Right lobe of liver (tissue), 6 donors: Measurements from ENCODE around the gene METAP1D. TPM values are rescaled to one million over a fixed set of nuclear protein-coding genes. Genes with fewer than 3 reads are reported as not detected.
A peak's percentile ranks its signal among the peaks of the same experiment; 100 is the strongest.

Source experiments
- ATAC-seq, 4 donors: fragments of 200-7000 bp; cut with Tn5 transposase; one replicate each; pipeline ENCODE4 v1.9.1; 2020; ENCODE audit warnings: mild to moderate bottlenecking in 4 of 4, moderate library complexity in 4 of 4
- DNase-seq, 3 donors: peaks; one replicate each; pipeline ENCODE4 v3.0.0-alpha.2; 2020
- H3K27ac ChIP-seq, 3 donors: fragments of 200-600 bp; one replicate each; pipeline ENCODE4 v1.8.0; 2022
- H3K27me3 ChIP-seq, 2 donors: fragments of 200-600 bp; one replicate each; pipeline ENCODE4 v1.8.0; 2022
- H3K36me3 ChIP-seq, 4 donors: fragments of 200-600 bp; sonication (generic) in 1 of 4; one replicate each; pipeline versions ENCODE4 v1.5.1 to v1.8.0; 2017 to 2022; ENCODE audit warnings: control low read depth in 1 of 4
- H3K4me1 ChIP-seq, 4 donors: fragments of 200-600 bp; sonication (generic) in 1 of 4; one replicate each; pipeline versions ENCODE4 v1.5.1 to v1.8.0; 2017 to 2022; ENCODE audit warnings: control low read depth in 1 of 4
- H3K4me3 ChIP-seq, 3 donors: fragments of 200-600 bp; one replicate each; pipeline ENCODE4 v1.8.0; 2022
- H3K9me3 ChIP-seq, 4 donors: fragments of 200-600 bp; sonication (generic) in 1 of 4; one replicate each; pipeline versions ENCODE4 v1.5.1 to v1.8.0; 2017 to 2022; ENCODE audit warnings: control low read depth in 1 of 4
- POLR2A ChIP-seq: fragments of 450-650 bp; IDR thresholded peaks from one replicate; pipeline ENCODE4 v1.6.1; 2017; ENCODE audit warnings: antibody characterized with exemption, mild to moderate bottlenecking
- whole genome bisulfite sequencing: methylation state at CpG from one replicate; pipeline ENCODE4 v1.1.6; 2018; ENCODE audit warnings: low coverage, low lambda C conversion rate; ENCODE audit not compliant: insufficient coverage; ENCODE audit errors: missing lambda C conversion rate; 5-methylcytosine and 5-hydroxymethylcytosine counted together
- intact Hi-C, 2 donors: fragments of 100-400 bp; cut with DNase I; formaldehyde crosslinking; loops; one replicate each; pipeline versions ENCODE4 v1.11.2 to v1.14.1; 2022
- total RNA-seq, 6 experiments: library from RNA; depleted of rRNA in 2 of 6; stranded (reverse); fragments of >200 nt in 2 of 6; fragmentation: NEBNext Ultra II Directional in 3 of 6; extraction: Animal tissue kit (Norgen Biotek cat#: 25700) in 3 of 6; gene quantifications; one replicate each; pipeline versions ENCODE4 v1.1.0 to v1.2.4, GENCODE V29; 2016 to 2023
- TF ChIP-seq, protein P1 (sequence below), 4 donors: fragments of 200-600 bp in 3 of 4; fragments of 450-650 bp in 1 of 4; IDR thresholded peaks; one replicate each; pipeline versions ENCODE4 v1.5.1 to v1.8.0; 2016 to 2022; ENCODE audit warnings: antibody characterized with exemption in 4 of 4, mild to moderate bottlenecking in 2 of 4
- donor health status: DM: no; HTN: yes; CAD: no.
- donor health status: DM: no; HTN: no; CAD: no.
- donor health status: DM: no; HTN: no; CAD: no.
- donor health status: DM: no; HTN: yes; CAD: no.
- donor health status: DM: no; HTN: yes; CAD: no.

Gene METAP1D
- total RNA-seq, 6 experiments from 2014 or later = 2.4 to 8.2 (median 4.6) TPM

- Histone ChIP-seq H3K4me1 (peaks cover 0 to 27% (median 5%) of the 10 kb centered on the region in 4 donors), H3K9me3 (no peaks in the 10 kb centered on the region), H3K4me3 (no peak overlapping the region), H3K27ac (no peak overlapping the region), H3K36me3 (no peaks in the 10 kb centered on the region), H3K27me3 (peaks cover 35 to 86% of the 10 kb centered on the region in 2 donors)
- TF ChIP-seq POLR2A = no peak
- TF ChIP-seq, protein P1, sequence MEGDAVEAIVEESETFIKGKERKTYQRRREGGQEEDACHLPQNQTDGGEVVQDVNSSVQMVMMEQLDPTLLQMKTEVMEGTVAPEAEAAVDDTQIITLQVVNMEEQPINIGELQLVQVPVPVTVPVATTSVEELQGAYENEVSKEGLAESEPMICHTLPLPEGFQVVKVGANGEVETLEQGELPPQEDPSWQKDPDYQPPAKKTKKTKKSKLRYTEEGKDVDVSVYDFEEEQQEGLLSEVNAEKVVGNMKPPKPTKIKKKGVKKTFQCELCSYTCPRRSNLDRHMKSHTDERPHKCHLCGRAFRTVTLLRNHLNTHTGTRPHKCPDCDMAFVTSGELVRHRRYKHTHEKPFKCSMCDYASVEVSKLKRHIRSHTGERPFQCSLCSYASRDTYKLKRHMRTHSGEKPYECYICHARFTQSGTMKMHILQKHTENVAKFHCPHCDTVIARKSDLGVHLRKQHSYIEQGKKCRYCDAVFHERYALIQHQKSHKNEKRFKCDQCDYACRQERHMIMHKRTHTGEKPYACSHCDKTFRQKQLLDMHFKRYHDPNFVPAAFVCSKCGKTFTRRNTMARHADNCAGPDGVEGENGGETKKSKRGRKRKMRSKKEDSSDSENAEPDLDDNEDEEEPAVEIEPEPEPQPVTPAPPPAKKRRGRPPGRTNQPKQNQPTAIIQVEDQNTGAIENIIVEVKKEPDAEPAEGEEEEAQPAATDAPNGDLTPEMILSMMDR (IDR thresholded peaks at IDR 0.05) = no peak
- DNase-seq (no peak), ATAC-seq (no peak)
- WGBS = 11% methylated on average over 11 of the region's 14 CpGs
- intact Hi-C loops = no loop called here
These were observed 82.6 kb downstream of the METAP1D start for GRCh38 chr2:172082105-172082943.

- H3K27me3 ChIP-seq = peaks cover 43 to 92% of the 10 kb centered on the region in 2 donors
- H3K9me3 ChIP-seq = no peaks in the 10 kb centered on the region
- no peak overlapping the region for H3K4me3 ChIP-seq
- no peak for TF ChIP-seq POLR2A
- TF ChIP-seq, protein P1 (IDR thresholded peaks at IDR 0.05) = no peak
- DNase-seq = no peak
- H3K36me3 ChIP-seq = no peaks in the 10 kb centered on the region
- ATAC-seq = no peak
- H3K4me1 ChIP-seq = peaks cover 0 to 27% (median 5%) of the 10 kb centered on the region in 4 donors
- 8% methylated on average over 28 of the region's 42 CpGs for WGBS
- H3K27ac ChIP-seq = no peak overlapping the region
- intact Hi-C loops = no loop called here
These were observed 83.3 kb downstream of the METAP1D start for GRCh38 chr2:172082944-172083627.

DNA sequence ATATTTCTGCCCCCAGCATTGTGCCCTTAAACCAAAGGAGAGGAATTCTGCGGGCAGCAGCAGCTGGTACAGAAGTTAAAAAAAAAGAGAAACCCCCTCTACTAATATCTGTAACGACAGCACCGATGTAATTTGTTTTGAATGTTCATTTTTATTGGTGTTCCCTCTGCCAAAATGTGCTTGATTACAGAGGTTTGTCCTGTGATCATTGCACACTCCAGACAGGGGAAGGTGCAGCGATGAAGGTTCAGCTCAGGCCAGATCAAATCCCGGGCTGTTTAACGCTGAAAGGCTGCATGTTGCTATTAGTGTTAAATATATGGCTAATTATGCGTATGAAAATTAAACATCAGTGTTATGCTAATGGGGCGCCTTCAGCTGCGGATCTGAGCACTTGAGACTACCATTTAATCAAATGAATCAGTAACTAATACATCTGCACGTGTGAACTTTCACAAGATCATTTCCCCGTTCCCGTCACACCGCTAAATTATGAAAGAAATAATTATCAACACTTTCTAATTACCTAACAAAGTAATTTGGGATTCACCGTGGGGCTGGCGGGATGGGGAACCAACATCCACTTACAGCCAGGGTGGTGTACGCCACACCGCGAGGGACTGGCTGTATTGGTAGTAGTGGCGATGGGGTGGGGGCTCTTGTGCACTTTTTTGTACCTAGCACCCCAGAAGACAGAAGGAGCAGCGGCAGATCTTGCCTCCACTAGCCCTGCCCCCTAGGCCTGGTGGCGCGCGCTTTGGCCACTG is 84.1 kb downstream of the METAP1D start:
- Histone ChIP-seq H3K27ac (no peak overlapping the region), H3K36me3 (no peaks in the 10 kb centered on the region), H3K27me3 (peaks cover 44 to 94% of the 10 kb centered on the region in 2 donors), H3K9me3 (no peaks in the 10 kb centered on the region), H3K4me3 (no peak overlapping the region), H3K4me1 (peaks cover 0 to 27% (median 5%) of the 10 kb centered on the region in 4 donors)
- no peak for ATAC-seq
- 9% methylated on average over 15 of the region's 23 CpGs for WGBS
- DNase-seq = no peak
- intact Hi-C loops = no loop called here
- no peak for TF ChIP-seq POLR2A
- TF ChIP-seq, protein P1 (IDR thresholded peaks at IDR 0.05) = no peak

DNA sequence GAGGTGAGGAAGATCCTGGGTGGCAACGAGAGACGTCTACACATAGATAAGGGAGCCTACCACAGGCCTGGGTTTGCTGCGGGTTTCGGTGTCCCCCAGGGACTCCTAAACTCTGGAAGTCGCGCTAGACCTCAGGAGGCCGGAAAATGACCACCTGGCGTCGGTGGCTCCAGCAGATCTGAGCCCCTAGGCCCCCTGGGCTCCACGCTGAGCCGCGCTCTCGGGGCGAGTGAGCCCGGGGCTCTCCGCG is 84.6 kb downstream of the METAP1D start:
- no peak for TF ChIP-seq POLR2A
- TF ChIP-seq, protein P1 (IDR thresholded peaks at IDR 0.05) = no peak
- Histone ChIP-seq H3K27ac (no peak overlapping the region), H3K27me3 (peaks cover 48 to 95% of the 10 kb centered on the region in 2 donors), H3K36me3 (no peaks in the 10 kb centered on the region), H3K4me1 (peaks cover 0 to 27% (median 5%) of the 10 kb centered on the region in 4 donors), H3K9me3 (no peaks in the 10 kb centered on the region), H3K4me3 (peak overlapping the region in 1 of 3 donors; percentile 12)
- intact Hi-C loops = no loop called here
- DNase-seq = no peak
- ATAC-seq = no peak
- 10% methylated on average over 2 of the region's 17 CpGs for WGBS
